CD4-positive, CD25-positive, alpha-beta regulatory T cell (primary cell): Measurements from ENCODE around the gene CPXM2. TPM values are rescaled to one million over a fixed set of nuclear protein-coding genes. Genes with fewer than 3 reads are reported as not detected.

Experiments
- ATAC-seq, 2 donors: fragments of 150-1000 bp; cut with Tn5 transposase; one replicate each; pipeline ENCODE4 v1.10.0; 2021; ENCODE audit warnings: low read depth in 2 of 2, moderate number of reproducible peaks in 2 of 2, moderate library complexity in 1 of 2
- DNase-seq, 3 donors: peaks; one replicate each; pipeline versions ENCODE4 v3.0.0 to v3.0.0-alpha.2; 2012 to 2022; ENCODE audit warnings: mixed read lengths in 1 of 3
- H3K27ac ChIP-seq: one replicate; pipeline ENCODE4 v1.7.0; 2013; ENCODE audit warnings: mild to moderate bottlenecking, low read length; ENCODE audit not compliant: insufficient read depth, poor library complexity, severe bottlenecking
- H3K27me3 ChIP-seq: one replicate; pipeline ENCODE4 v1.7.0; 2013; ENCODE audit warnings: low read length; ENCODE audit not compliant: control insufficient read depth, insufficient read depth
- H3K36me3 ChIP-seq: one replicate; pipeline ENCODE4 v1.7.0; 2013; ENCODE audit warnings: mild to moderate bottlenecking, low read length, moderate library complexity; ENCODE audit not compliant: control insufficient read depth, insufficient read depth
- H3K4me1 ChIP-seq: 2 replicates; pipeline ENCODE4 v1.7.0; 2013; ENCODE audit warnings: mild to moderate bottlenecking, low read length; ENCODE audit not compliant: insufficient read depth, control insufficient read depth, poor library complexity, severe bottlenecking
- H3K4me3 ChIP-seq: one replicate; pipeline ENCODE4 v1.7.0; 2013; ENCODE audit warnings: low read depth, mild to moderate bottlenecking, low read length, moderate library complexity
- H3K9me3 ChIP-seq, 2 experiments: 1 replicate in 1 of 2; 2 replicates in 1 of 2; pipeline ENCODE4 v1.7.0; 2013; ENCODE audit warnings: low read length in 2 of 2, mild to moderate bottlenecking in 1 of 2, moderate library complexity in 1 of 2; ENCODE audit not compliant: control insufficient read depth in 2 of 2
- H3K27ac Mint-ChIP-seq, 3 donors: one replicate each; pipeline ENCODE4 v1.8.0; 2020 to 2022; ENCODE audit warnings: mild to moderate bottlenecking in 3 of 3, mixed read lengths in 3 of 3, moderate library complexity in 2 of 3
- H3K27me3 Mint-ChIP-seq: one replicate; pipeline ENCODE4 v1.8.0; 2022; ENCODE audit warnings: mild to moderate bottlenecking, mixed read lengths
- H3K36me3 Mint-ChIP-seq: one replicate; pipeline ENCODE4 v1.8.0; 2020; ENCODE audit warnings: mixed read lengths
- H3K4me1 Mint-ChIP-seq, 4 donors: one replicate each; pipeline ENCODE4 v1.8.0; 2020 to 2022; ENCODE audit warnings: mixed read lengths in 4 of 4, mild to moderate bottlenecking in 1 of 4
- H3K4me3 Mint-ChIP-seq, 4 donors: one replicate each; pipeline ENCODE4 v1.8.0; 2020 to 2022; ENCODE audit warnings: mild to moderate bottlenecking in 4 of 4, mixed read lengths in 4 of 4, moderate library complexity in 3 of 4
- H3K9me3 Mint-ChIP-seq, 7 donors: one replicate each; pipeline ENCODE4 v1.8.0; 2020 to 2022; ENCODE audit warnings: mixed read lengths in 7 of 7, mild to moderate bottlenecking in 3 of 7, moderate library complexity in 2 of 7
- polyA plus RNA-seq, 4 donors: library from polyadenylated mRNA; unstranded; fragments of 300-500 nt; fragmentation: Illumina TruSeq; gene quantifications; one replicate each; pipeline ENCODE4 v1.2.3, GENCODE V29; 2021
- total RNA-seq: library from RNA; stranded (reverse); gene quantifications from one replicate; pipeline ENCODE4 v1.2.3, GENCODE V29; 2022

Gene CPXM2
- total and polyA plus RNA-seq, 5 donors from 2014 or later, result not detected

- H3K27me3 Mint-ChIP-seq, result peaks cover 4% of the 10 kb centered on the region
- no peak overlapping the region for H3K27ac Mint-ChIP-seq
- no peaks in the 10 kb centered on the region for H3K4me1 Mint-ChIP-seq
- DNase-seq (no peak), ATAC-seq (no peak)
- Histone ChIP-seq H3K4me3 (no peak overlapping the region), H3K36me3 (no peaks in the 10 kb centered on the region), H3K9me3 (peaks cover 0 to 5% of the 10 kb centered on the region in 2 experiments), H3K27me3 (no peaks in the 10 kb centered on the region), H3K4me1 (no peaks in the 10 kb centered on the region), H3K27ac (no peak overlapping the region)
- peaks cover 0 to 22% (median 7%) of the 10 kb centered on the region in 7 donors for H3K9me3 Mint-ChIP-seq
- no peaks in the 10 kb centered on the region for H3K36me3 Mint-ChIP-seq
- H3K4me3 Mint-ChIP-seq, result no peak overlapping the region
Observed at GRCh38 chr10:123929791-123930190, 38.2 kb upstream of the CPXM2 start.

DNA sequence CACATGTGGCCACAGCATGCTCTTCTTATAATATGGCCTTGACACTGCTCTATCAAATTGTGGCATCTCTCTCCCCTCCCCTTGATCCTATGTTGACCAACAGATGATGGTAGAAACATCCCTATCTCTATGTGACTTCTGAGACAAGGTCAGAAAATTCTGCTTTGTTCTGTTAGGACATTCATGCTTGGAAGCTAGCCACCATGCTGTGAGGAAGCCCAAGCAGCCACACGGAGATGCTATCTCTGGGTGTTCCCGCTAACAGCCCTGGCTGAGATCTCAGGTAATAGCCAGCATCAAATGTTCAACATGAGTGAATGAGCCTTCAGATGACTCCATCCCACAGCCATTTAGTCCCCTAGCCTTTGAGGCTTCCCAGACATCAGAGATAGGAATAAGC is 36.8 kb upstream of the CPXM2 start:
- Histone ChIP-seq H3K4me3 (no peak overlapping the region), H3K9me3 (peaks cover 0 to 5% of the 10 kb centered on the region in 2 experiments), H3K4me1 (no peaks in the 10 kb centered on the region), H3K36me3 (no peaks in the 10 kb centered on the region), H3K27me3 (no peaks in the 10 kb centered on the region), H3K27ac (no peak overlapping the region)
- DNase-seq (no peak), ATAC-seq (no peak)
- Mint-ChIP-seq H3K4me3 (no peak overlapping the region), H3K9me3 (peaks cover 0 to 22% (median 9%) of the 10 kb centered on the region in 7 donors), H3K36me3 (no peaks in the 10 kb centered on the region), H3K27ac (no peak overlapping the region), H3K27me3 (peaks cover 4% of the 10 kb centered on the region), H3K4me1 (no peaks in the 10 kb centered on the region)

DNA sequence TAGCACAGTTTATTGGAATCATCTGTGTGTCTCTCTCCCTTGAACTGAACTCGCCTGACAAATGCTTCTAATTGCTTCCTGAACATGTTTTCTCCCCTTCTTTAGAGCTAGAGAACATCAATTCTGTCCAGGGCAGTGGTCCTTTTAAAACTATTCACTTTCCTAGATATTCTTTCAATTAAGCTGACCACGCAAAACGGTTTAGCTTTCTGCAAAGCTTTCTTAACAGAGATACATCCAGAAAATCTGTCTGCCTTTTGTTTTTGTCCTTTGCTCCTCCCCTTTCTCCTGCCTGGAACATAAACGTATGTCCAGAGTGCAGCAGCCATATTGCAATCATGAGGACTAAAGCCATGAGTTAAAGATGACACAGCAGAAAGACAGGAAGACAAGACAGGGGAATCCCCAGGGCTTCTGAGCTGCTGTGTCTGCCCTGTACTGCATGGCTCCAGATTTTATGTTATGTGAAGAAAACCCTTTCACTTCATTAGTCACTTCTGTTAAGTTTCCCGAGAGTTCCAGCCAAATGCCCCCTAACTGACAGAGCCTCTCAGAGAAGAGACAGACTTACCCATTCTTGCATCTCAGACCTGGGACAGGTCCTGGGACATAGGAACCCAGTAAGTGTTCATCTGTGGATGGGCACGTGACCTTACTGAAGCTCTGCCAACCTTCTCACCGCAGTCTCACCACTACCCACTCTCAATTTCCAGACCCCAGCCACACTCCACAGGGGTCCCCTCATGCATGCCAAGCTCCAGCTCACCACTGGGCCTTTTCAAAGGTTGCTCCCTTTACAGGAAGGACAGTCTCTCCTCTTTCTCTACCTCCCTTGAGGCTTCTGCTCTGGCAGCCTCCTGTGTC is 35.0 kb upstream of the CPXM2 start:
- no peaks in the 10 kb centered on the region for H3K4me1 Mint-ChIP-seq
- Histone ChIP-seq H3K4me3 (no peak overlapping the region), H3K36me3 (no peaks in the 10 kb centered on the region), H3K4me1 (no peaks in the 10 kb centered on the region), H3K27me3 (no peaks in the 10 kb centered on the region), H3K9me3 (peaks cover 0 to 5% of the 10 kb centered on the region in 2 experiments), H3K27ac (no peak overlapping the region)
- no peaks in the 10 kb centered on the region for H3K36me3 Mint-ChIP-seq
- H3K4me3 Mint-ChIP-seq, result no peak overlapping the region
- H3K27ac Mint-ChIP-seq, result peak overlapping the region in 1 of 3 donors; percentile 63
- ATAC-seq (no peak), DNase-seq (peak in 1 of 3 donors; percentile 39)
- H3K9me3 Mint-ChIP-seq, result peaks cover 0 to 16% (median 7%) of the 10 kb centered on the region in 7 donors
- H3K27me3 Mint-ChIP-seq, result peaks cover 2% of the 10 kb centered on the region

GRCh38 chr10:123922126-123922525 is 30.5 kb upstream of the CPXM2 start:
- Histone ChIP-seq H3K4me1 (no peaks in the 10 kb centered on the region), H3K27me3 (no peaks in the 10 kb centered on the region), H3K4me3 (no peak overlapping the region), H3K9me3 (peaks cover 2 to 4% of the 10 kb centered on the region in 2 experiments), H3K27ac (no peak overlapping the region), H3K36me3 (no peaks in the 10 kb centered on the region)
- no peak for ATAC-seq
- H3K27ac Mint-ChIP-seq, result peak overlapping the region in 1 of 3 donors; percentile 20
- no peak overlapping the region for H3K4me3 Mint-ChIP-seq
- H3K9me3 Mint-ChIP-seq, result peaks cover 0 to 15% (median 4%) of the 10 kb centered on the region in 7 donors
- no peaks in the 10 kb centered on the region for H3K36me3 Mint-ChIP-seq
- H3K4me1 Mint-ChIP-seq, result no peaks in the 10 kb centered on the region
- DNase-seq, result no peak
- no peaks in the 10 kb centered on the region for H3K27me3 Mint-ChIP-seq

GRCh38 chr10:123916775-123917174 is 25.2 kb upstream of the CPXM2 start:
- Mint-ChIP-seq H3K9me3 (peaks cover 0 to 19% (median 2%) of the 10 kb centered on the region in 7 donors), H3K27me3 (peaks cover 15% of the 10 kb centered on the region), H3K4me3 (peak overlapping the region in 1 of 4 donors; percentile 21), H3K4me1 (peaks cover 0 to 5% (median 0%) of the 10 kb centered on the region in 4 donors), H3K36me3 (no peaks in the 10 kb centered on the region), H3K27ac (peak overlapping the region in 1 of 3 donors; percentile 10)
- no peaks in the 10 kb centered on the region for H3K27me3 ChIP-seq
- H3K27ac ChIP-seq, result no peak overlapping the region
- DNase-seq (no peak), ATAC-seq (no peak)
- no peak overlapping the region for H3K4me3 ChIP-seq
- H3K9me3 ChIP-seq, result peaks cover 2 to 4% of the 10 kb centered on the region in 2 experiments
- H3K36me3 ChIP-seq, result no peaks in the 10 kb centered on the region
- no peaks in the 10 kb centered on the region for H3K4me1 ChIP-seq

- Mint-ChIP-seq H3K4me1 (peaks cover 0 to 5% (median 0%) of the 10 kb centered on the region in 4 donors), H3K27me3 (peaks cover 15% of the 10 kb centered on the region), H3K9me3 (peaks cover 0 to 8% (median 2%) of the 10 kb centered on the region in 7 donors), H3K4me3 (no peak overlapping the region), H3K36me3 (no peaks in the 10 kb centered on the region), H3K27ac (no peak overlapping the region)
- H3K4me3 ChIP-seq, result no peak overlapping the region
- H3K4me1 ChIP-seq, result no peaks in the 10 kb centered on the region
- H3K27me3 ChIP-seq, result no peaks in the 10 kb centered on the region
- peaks cover 0 to 2% of the 10 kb centered on the region in 2 experiments for H3K9me3 ChIP-seq
- no peaks in the 10 kb centered on the region for H3K36me3 ChIP-seq
- DNase-seq (peak in 1 of 3 donors; percentile 35), ATAC-seq (no peak)
- no peak overlapping the region for H3K27ac ChIP-seq
Observed at GRCh38 chr10:123913688-123914268, 22.2 kb upstream of the CPXM2 start.

GRCh38 chr10:123912871-123913270 is 21.3 kb upstream of the CPXM2 start:
- no peaks in the 10 kb centered on the region for H3K9me3 ChIP-seq
- peaks cover 0 to 5% (median 0%) of the 10 kb centered on the region in 4 donors for H3K4me1 Mint-ChIP-seq
- H3K9me3 Mint-ChIP-seq, result peaks cover 0 to 5% (median 0%) of the 10 kb centered on the region in 7 donors
- no peak overlapping the region for H3K4me3 Mint-ChIP-seq
- no peak for ATAC-seq
- no peaks in the 10 kb centered on the region for H3K27me3 ChIP-seq
- DNase-seq, result no peak
- no peak overlapping the region for H3K27ac ChIP-seq
- H3K27ac Mint-ChIP-seq, result no peak overlapping the region
- no peak overlapping the region for H3K4me3 ChIP-seq
- no peaks in the 10 kb centered on the region for H3K36me3 ChIP-seq
- H3K27me3 Mint-ChIP-seq, result peaks cover 15% of the 10 kb centered on the region
- no peaks in the 10 kb centered on the region for H3K36me3 Mint-ChIP-seq
- H3K4me1 ChIP-seq, result no peaks in the 10 kb centered on the region
